ENCODE measurements around the gene KCNIP4. TPM values are rescaled to one million over a fixed set of nuclear protein-coding genes. Genes with fewer than 3 reads are reported as not detected.

KCNIP4 gene
- total and polyA plus RNA-seq, 2 experiments from 2014 or later: 0.14 to 0.63 TPM

GRCh38 chr4:20916106-20916505, 1032.5 kb downstream of the KCNIP4 start:
- Histone ChIP-seq H3K36me3 (ENCODE audit: insufficient read depth) (no peaks in the 10 kb centered on the region), H3K4me1 (ENCODE audit: insufficient read depth) (no peaks in the 10 kb centered on the region), H4K20me1 (replicated peaks; ENCODE audit: insufficient read depth) (no peaks in the 10 kb centered on the region), H3F3A (replicated peaks; ENCODE audit: low read depth) (no peaks in the 10 kb centered on the region), H2AFZ (peak overlapping the region; percentile 11; the same call in 1 of the 2 replicates), H3K9me2 (ENCODE audit: insufficient read depth) (no peaks in the 10 kb centered on the region), H3K4me3 (no peak overlapping the region), H3K27ac (ENCODE audit: low read depth) (no peak overlapping the region), H3K27me3 (ENCODE audit: insufficient read depth) (no peaks in the 10 kb centered on the region), H3K4me2 (no peak overlapping the region), H3K79me2 (replicated peaks; ENCODE audit: insufficient read depth) (no peaks in the 10 kb centered on the region)
- Mint-ChIP-seq H3K9me3 (no peaks in the 10 kb centered on the region), H3K4me3 (no peak overlapping the region), H3K27ac (no peak overlapping the region), H3K36me3 (ENCODE audit: low read depth) (no peaks in the 10 kb centered on the region), H3K4me1 (no peaks in the 10 kb centered on the region), H3K27me3 (ENCODE audit: insufficient read depth, low read depth, poor library complexity) (no peaks in the 10 kb centered on the region)
- ATAC-seq (no peak), DNase-seq (ENCODE audit: low spot score) (no peak)
- TF ChIP-seq, protein P1, sequence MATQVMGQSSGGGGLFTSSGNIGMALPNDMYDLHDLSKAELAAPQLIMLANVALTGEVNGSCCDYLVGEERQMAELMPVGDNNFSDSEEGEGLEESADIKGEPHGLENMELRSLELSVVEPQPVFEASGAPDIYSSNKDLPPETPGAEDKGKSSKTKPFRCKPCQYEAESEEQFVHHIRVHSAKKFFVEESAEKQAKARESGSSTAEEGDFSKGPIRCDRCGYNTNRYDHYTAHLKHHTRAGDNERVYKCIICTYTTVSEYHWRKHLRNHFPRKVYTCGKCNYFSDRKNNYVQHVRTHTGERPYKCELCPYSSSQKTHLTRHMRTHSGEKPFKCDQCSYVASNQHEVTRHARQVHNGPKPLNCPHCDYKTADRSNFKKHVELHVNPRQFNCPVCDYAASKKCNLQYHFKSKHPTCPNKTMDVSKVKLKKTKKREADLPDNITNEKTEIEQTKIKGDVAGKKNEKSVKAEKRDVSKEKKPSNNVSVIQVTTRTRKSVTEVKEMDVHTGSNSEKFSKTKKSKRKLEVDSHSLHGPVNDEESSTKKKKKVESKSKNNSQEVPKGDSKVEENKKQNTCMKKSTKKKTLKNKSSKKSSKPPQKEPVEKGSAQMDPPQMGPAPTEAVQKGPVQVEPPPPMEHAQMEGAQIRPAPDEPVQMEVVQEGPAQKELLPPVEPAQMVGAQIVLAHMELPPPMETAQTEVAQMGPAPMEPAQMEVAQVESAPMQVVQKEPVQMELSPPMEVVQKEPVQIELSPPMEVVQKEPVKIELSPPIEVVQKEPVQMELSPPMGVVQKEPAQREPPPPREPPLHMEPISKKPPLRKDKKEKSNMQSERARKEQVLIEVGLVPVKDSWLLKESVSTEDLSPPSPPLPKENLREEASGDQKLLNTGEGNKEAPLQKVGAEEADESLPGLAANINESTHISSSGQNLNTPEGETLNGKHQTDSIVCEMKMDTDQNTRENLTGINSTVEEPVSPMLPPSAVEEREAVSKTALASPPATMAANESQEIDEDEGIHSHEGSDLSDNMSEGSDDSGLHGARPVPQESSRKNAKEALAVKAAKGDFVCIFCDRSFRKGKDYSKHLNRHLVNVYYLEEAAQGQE (IDR thresholded peaks at IDR 0.05; ENCODE audit: unreplicated experiment): no peak
- no peak for TF ChIP-seq JUNB (IDR thresholded peaks at IDR 0.05; ENCODE audit: unreplicated experiment)
- no peak for TF ChIP-seq STAT1 (IDR thresholded peaks at IDR 0.05; ENCODE audit: unreplicated experiment)
- no peak for TF ChIP-seq CREB1 (CRISPR knock-in tag; IDR thresholded peaks at IDR 0.05; ENCODE audit: low read depth)
- TF ChIP-seq NANOG (IDR thresholded peaks at IDR 0.05; ENCODE audit: borderline replicate concordance): no peak
- TF ChIP-seq, protein P2, sequence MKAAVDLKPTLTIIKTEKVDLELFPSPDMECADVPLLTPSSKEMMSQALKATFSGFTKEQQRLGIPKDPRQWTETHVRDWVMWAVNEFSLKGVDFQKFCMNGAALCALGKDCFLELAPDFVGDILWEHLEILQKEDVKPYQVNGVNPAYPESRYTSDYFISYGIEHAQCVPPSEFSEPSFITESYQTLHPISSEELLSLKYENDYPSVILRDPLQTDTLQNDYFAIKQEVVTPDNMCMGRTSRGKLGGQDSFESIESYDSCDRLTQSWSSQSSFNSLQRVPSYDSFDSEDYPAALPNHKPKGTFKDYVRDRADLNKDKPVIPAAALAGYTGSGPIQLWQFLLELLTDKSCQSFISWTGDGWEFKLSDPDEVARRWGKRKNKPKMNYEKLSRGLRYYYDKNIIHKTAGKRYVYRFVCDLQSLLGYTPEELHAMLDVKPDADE (IDR thresholded peaks at IDR 0.05): no peak
- TF ChIP-seq ZNF331 (CRISPR knock-in tag; IDR thresholded peaks at IDR 0.05; ENCODE audit: low read depth): no peak
- no peak for TF ChIP-seq EZH2phosphoT487 (IDR thresholded peaks at IDR 0.05; ENCODE audit: unreplicated experiment)
- TF ChIP-seq, protein P3, sequence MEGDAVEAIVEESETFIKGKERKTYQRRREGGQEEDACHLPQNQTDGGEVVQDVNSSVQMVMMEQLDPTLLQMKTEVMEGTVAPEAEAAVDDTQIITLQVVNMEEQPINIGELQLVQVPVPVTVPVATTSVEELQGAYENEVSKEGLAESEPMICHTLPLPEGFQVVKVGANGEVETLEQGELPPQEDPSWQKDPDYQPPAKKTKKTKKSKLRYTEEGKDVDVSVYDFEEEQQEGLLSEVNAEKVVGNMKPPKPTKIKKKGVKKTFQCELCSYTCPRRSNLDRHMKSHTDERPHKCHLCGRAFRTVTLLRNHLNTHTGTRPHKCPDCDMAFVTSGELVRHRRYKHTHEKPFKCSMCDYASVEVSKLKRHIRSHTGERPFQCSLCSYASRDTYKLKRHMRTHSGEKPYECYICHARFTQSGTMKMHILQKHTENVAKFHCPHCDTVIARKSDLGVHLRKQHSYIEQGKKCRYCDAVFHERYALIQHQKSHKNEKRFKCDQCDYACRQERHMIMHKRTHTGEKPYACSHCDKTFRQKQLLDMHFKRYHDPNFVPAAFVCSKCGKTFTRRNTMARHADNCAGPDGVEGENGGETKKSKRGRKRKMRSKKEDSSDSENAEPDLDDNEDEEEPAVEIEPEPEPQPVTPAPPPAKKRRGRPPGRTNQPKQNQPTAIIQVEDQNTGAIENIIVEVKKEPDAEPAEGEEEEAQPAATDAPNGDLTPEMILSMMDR (conservative IDR thresholded peaks at IDR 0.05; ENCODE audit: low read depth in 2 of 2): no peak
- no peak for TF ChIP-seq EZH2 (IDR thresholded peaks at IDR 0.05; ENCODE audit: low read depth, unreplicated experiment)
- TF ChIP-seq ZNF114 (CRISPR knock-in tag; IDR thresholded peaks at IDR 0.05): no peak
- no peak for TF ChIP-seq ZNF462 (CRISPR knock-in tag; IDR thresholded peaks at IDR 0.05)
- no peak for TF ChIP-seq POLR2AphosphoS5 (IDR thresholded peaks at IDR 0.05; ENCODE audit: low read depth)
